HG03342 (cell line): ENCODE results near the gene SMIM41.
"Not testable (repeated sequence)": the region's sequence is repeated elsewhere in the genome, so short reads cannot be mapped to it uniquely, and the experiment has no call there.

ENCODE experiments used
- ATAC-seq: cut with Tn5 transposase; IDR thresholded peaks from one replicate; pipeline ENCODE4 v1.9.1; 2021; ENCODE audit warnings: mild to moderate bottlenecking, moderate library complexity; ENCODE audit not compliant: unreplicated experiment

SMIM41 gene

GRCh38 chr12:52084491-52085231 lies 5.2 kb downstream of the SMIM41 start:
- ATAC-seq = no peak

- no peak for ATAC-seq
Observed at GRCh38 chr12:52085682-52086180, 6.2 kb downstream of the SMIM41 start.

GRCh38 chr12:52086366-52086765 lies 6.9 kb downstream of the SMIM41 start:
- ATAC-seq = no peak

- ATAC-seq = no peak
Observed at GRCh38 chr12:52086944-52087835, 7.7 kb downstream of the SMIM41 start.

GRCh38 chr12:52087961-52088820 lies 8.7 kb downstream of the SMIM41 start:
- peak; percentile 65 for ATAC-seq

GRCh38 chr12:52089491-52089890 lies 10.0 kb downstream of the SMIM41 start:
- ATAC-seq = no peak

- ATAC-seq = no peak
Observed at GRCh38 chr12:52090291-52090690, 10.8 kb downstream of the SMIM41 start.

GRCh38 chr12:52091061-52091460 lies 11.6 kb downstream of the SMIM41 start:
- ATAC-seq = no peak

GRCh38 chr12:52091869-52092268 lies 12.4 kb downstream of the SMIM41 start:
- no peak for ATAC-seq

- ATAC-seq = no peak
Observed at GRCh38 chr12:52093346-52093745, 13.8 kb downstream of the SMIM41 start.

- no peak for ATAC-seq
Observed at GRCh38 chr12:52096332-52097044, 17.0 kb downstream of the SMIM41 start.

GRCh38 chr12:52097045-52097666 lies 17.7 kb downstream of the SMIM41 start:
- ATAC-seq = no peak

GRCh38 chr12:52104431-52105089 lies 25.1 kb downstream of the SMIM41 start:
- not testable (repeated sequence) for ATAC-seq

GRCh38 chr12:52116222-52117125 lies 37.0 kb downstream of the SMIM41 start:
- not testable (repeated sequence) for ATAC-seq

GRCh38 chr12:52117806-52118475 lies 38.4 kb downstream of the SMIM41 start:
- ATAC-seq = peak; percentile 28

- no peak for ATAC-seq
Observed at GRCh38 chr12:52119398-52120254, 40.1 kb downstream of the SMIM41 start.
